HEK293 (cell line): ENCODE measurements around the gene CHID1.
A peak's percentile ranks its signal among the peaks of the same experiment; 100 is the strongest.

Experiments
- CTCF ChIA-PET: fragments of 350-600 bp; formaldehyde crosslinking; extraction: SDS; loops from one replicate; lab custom pipeline; 2021; ENCODE audit warnings: antibody characterized with exemption; lab: Yijun Ruan, JAX
- POLR2A ChIA-PET: fragments of 300-600 bp; formaldehyde crosslinking; extraction: SDS; loops from one replicate; lab custom pipeline; 2020; ENCODE audit warnings: antibody characterized with exemption, inconsistent platforms; lab: Yijun Ruan, JAX
- H3K27ac ChIP-seq: fragments of 200-500 bp; sonication (Bioruptor generic); 2 replicates; pipeline ENCODE4 v1.5.1; 2014; ENCODE audit warnings: low read depth, low read length, control low read depth, inconsistent platforms; ENCODE audit errors: extremely low read depth
- H3K36me3 ChIP-seq, 2 experiments: fragments of 200-500 bp in 1 of 2; sonication (Bioruptor generic) in 1 of 2; 1 replicate in 1 of 2; 2 replicates in 1 of 2; pipeline ENCODE4 v1.5.1; 2014 to 2017; ENCODE audit warnings: inconsistent platforms in 2 of 2, low read length in 2 of 2; ENCODE audit not compliant: control insufficient read depth in 2 of 2, insufficient read depth in 1 of 2
- H3K4me1 ChIP-seq: fragments of 200-500 bp; sonication (Bioruptor generic); 2 replicates; pipeline ENCODE4 v1.5.1; 2014; ENCODE audit warnings: mild to moderate bottlenecking, low read length, inconsistent platforms; ENCODE audit not compliant: control insufficient read depth, insufficient read depth
- H3K4me3 ChIP-seq: 2 replicates; pipeline ENCODE4 v1.5.1; 2011; ENCODE audit warnings: low read depth, mild to moderate bottlenecking, control low read depth, low read length, moderate library complexity
- H3K9me3 ChIP-seq: fragments of 200-500 bp; sonication (Bioruptor generic); 2 replicates; pipeline ENCODE4 v1.5.1; 2014; ENCODE audit warnings: low read depth, low read length, inconsistent platforms; ENCODE audit not compliant: control insufficient read depth, insufficient read depth
- ATF2 ChIP-seq: fragments of 450-650 bp; formaldehyde crosslinking; IDR thresholded peaks from 2 replicates; pipeline ENCODE4 v1.5.1; 2016; ENCODE audit warnings: missing biosample characterization, missing genetic modification characterization, low read depth
- EGR2 ChIP-seq: fragments of 450-650 bp; formaldehyde crosslinking; IDR thresholded peaks from 2 replicates; pipeline ENCODE4 v1.5.1; 2016; ENCODE audit warnings: low read depth, missing biosample characterization, missing genetic modification characterization
- GLIS2 ChIP-seq: fragments of 450-650 bp; formaldehyde crosslinking; IDR thresholded peaks from 2 replicates; pipeline ENCODE4 v1.5.1; 2016; ENCODE audit warnings: missing biosample characterization, missing genetic modification characterization
- HOXC10 ChIP-seq: sonication (generic); formaldehyde crosslinking; IDR thresholded peaks from 2 replicates; pipeline ENCODE4 v1.8.1; 2023; ENCODE audit warnings: mild to moderate bottlenecking, missing genetic modification reagents
- HOXD13 ChIP-seq: sonication (generic); formaldehyde crosslinking; IDR thresholded peaks from 2 replicates; pipeline ENCODE4 v1.8.0; 2022; ENCODE audit warnings: missing genetic modification reagents, borderline replicate concordance
- KLF8 ChIP-seq: fragments of 450-650 bp; formaldehyde crosslinking; IDR thresholded peaks from 2 replicates; pipeline ENCODE4 v1.5.1; 2016; ENCODE audit warnings: missing biosample characterization, missing genetic modification characterization
- REST ChIP-seq: fragments of 450-650 bp; formaldehyde crosslinking; IDR thresholded peaks from 2 replicates; pipeline ENCODE4 v1.5.1; 2016; ENCODE audit warnings: missing biosample characterization, missing genetic modification characterization
- ZBTB26 ChIP-seq: fragments of 450-650 bp; formaldehyde crosslinking; optimal IDR thresholded peaks from 2 replicates; pipeline ENCODE3; 2016; ENCODE audit warnings: missing biosample characterization, mild to moderate bottlenecking, missing genetic modification characterization
- ZFP37 ChIP-seq: fragments of 450-650 bp; formaldehyde crosslinking; IDR thresholded peaks from 2 replicates; pipeline ENCODE4 v1.5.1; 2016; ENCODE audit warnings: missing biosample characterization, missing genetic modification characterization
- ZNF155 ChIP-seq: fragments of 450-650 bp; formaldehyde crosslinking; IDR thresholded peaks from 2 replicates; pipeline ENCODE4 v1.5.1; 2016; ENCODE audit warnings: missing biosample characterization, missing genetic modification characterization
- ZNF169 ChIP-seq: fragments of 450-650 bp; formaldehyde crosslinking; IDR thresholded peaks from 2 replicates; pipeline ENCODE4 v1.5.1; 2016; ENCODE audit warnings: missing biosample characterization, missing genetic modification characterization
- ZNF2 ChIP-seq: fragments of 450-650 bp; formaldehyde crosslinking; IDR thresholded peaks from 2 replicates; pipeline ENCODE4 v1.5.1; 2016; ENCODE audit warnings: missing biosample characterization, missing genetic modification characterization
- ZNF280D ChIP-seq: fragments of 450-650 bp; formaldehyde crosslinking; IDR thresholded peaks from 2 replicates; pipeline ENCODE4 v1.5.1; 2016; ENCODE audit warnings: missing biosample characterization, missing genetic modification characterization
- ZNF350 ChIP-seq: fragments of 450-650 bp; formaldehyde crosslinking; IDR thresholded peaks from 2 replicates; pipeline ENCODE4 v1.5.0; 2017; ENCODE audit warnings: missing biosample characterization, mild to moderate bottlenecking, missing genetic modification characterization
- ZNF473 ChIP-seq: fragments of 450-650 bp; formaldehyde crosslinking; IDR thresholded peaks from 2 replicates; pipeline ENCODE4 v1.5.1; 2017; ENCODE audit warnings: missing biosample characterization, missing genetic modification characterization
- ZNF488 ChIP-seq: fragments of 450-650 bp; formaldehyde crosslinking; IDR thresholded peaks from 2 replicates; pipeline ENCODE4 v1.5.1; 2016; ENCODE audit warnings: missing biosample characterization, missing genetic modification characterization
- ZNF561 ChIP-seq: fragments of 450-650 bp; IDR thresholded peaks from 2 replicates; pipeline ENCODE4 v1.5.1; 2018; ENCODE audit warnings: missing biosample characterization, missing genetic modification characterization, borderline replicate concordance
- ZNF621 ChIP-seq: fragments of 450-650 bp; formaldehyde crosslinking; IDR thresholded peaks from 2 replicates; pipeline ENCODE4 v1.5.1; 2017; ENCODE audit warnings: missing biosample characterization, missing genetic modification characterization
- ZNF623 ChIP-seq: fragments of 450-650 bp; formaldehyde crosslinking; IDR thresholded peaks from 2 replicates; pipeline ENCODE4 v1.5.1; 2016; ENCODE audit warnings: missing biosample characterization, missing genetic modification characterization
- ZNF645 ChIP-seq: fragments of 450-650 bp; formaldehyde crosslinking; IDR thresholded peaks from 2 replicates; pipeline ENCODE4; 2016; ENCODE audit warnings: missing biosample characterization, missing genetic modification characterization

Gene CHID1

GRCh38 chr11:895331-896110, 15.1 kb downstream of the CHID1 start:
- TF ChIP-seq ZNF280D (tag by site-specific recombination) = no peak
- TF ChIP-seq GLIS2 (tag by site-specific recombination) = 0 out of 2 replicates have a peak, but pooled peaks have one; percentile 20
- no peak for TF ChIP-seq HOXC10
- H3K27ac ChIP-seq = no peak overlapping the region
- H3K36me3 ChIP-seq = peaks cover 0 to 48% of the 10 kb centered on the region in 2 experiments; a peak in 1 of 3 replicates
- ChIA-PET CTCF (interaction anchor here (1.0 kb wide), 1 partner anchor 44 kb away, joined by 4 read pairs; no protein-coding TSS in a partner anchor), POLR2A (interaction anchor here (0.5 to 1.4 kb wide), 3 partner anchors 9 to 47 kb away, joined by 3 to 5 read pairs (median 4); partner anchors contain the start of gene CHID1)
- H3K4me1 ChIP-seq = no peaks in the 10 kb centered on the region
- H3K9me3 ChIP-seq = no peaks in the 10 kb centered on the region
- H3K4me3 ChIP-seq = no peak overlapping the region

GRCh38 chr11:894575-895201, 15.9 kb downstream of the CHID1 start:
- POLR2A ChIA-PET = interaction anchor here (1.2 to 1.4 kb wide), 2 partner anchors 8 to 16 kb away, joined by 4 to 5 read pairs; partner anchors contain the start of gene CHID1
- Histone ChIP-seq H3K4me3 (no peak overlapping the region), H3K9me3 (no peaks in the 10 kb centered on the region), H3K36me3 (peaks cover 0 to 47% of the 10 kb centered on the region in 2 experiments; a peak in 1 of 3 replicates), H3K27ac (no peak overlapping the region), H3K4me1 (no peaks in the 10 kb centered on the region)
- TF ChIP-seq ZNF350 (tag by site-specific recombination) = no peak
- no peak for TF ChIP-seq ZNF155 (tag by site-specific recombination)
- TF ChIP-seq HOXD13 (CRISPR knock-in tag) = no peak
- TF ChIP-seq ZNF645 = no peak
- TF ChIP-seq ZNF473 (tag by site-specific recombination) = no peak
- TF ChIP-seq ZBTB26 (tag by site-specific recombination) = no peak
- TF ChIP-seq ZNF169 (tag by site-specific recombination) = no peak
- no peak for TF ChIP-seq ZNF623 (tag by site-specific recombination)
- TF ChIP-seq EGR2 (tag by site-specific recombination) = no peak
- no peak for TF ChIP-seq KLF8 (tag by site-specific recombination)
- TF ChIP-seq ZNF561 (tag by site-specific recombination) = no peak
- no peak for TF ChIP-seq ZNF621
- no peak for TF ChIP-seq ZFP37 (tag by site-specific recombination)
- no peak for TF ChIP-seq ATF2 (tag by site-specific recombination)
- no peak for TF ChIP-seq ZNF488 (tag by site-specific recombination)
- TF ChIP-seq REST (tag by site-specific recombination) = no peak
- TF ChIP-seq ZNF2 = no peak
- CTCF ChIA-PET = interaction anchor here (0.5 to 1.1 kb wide), 5 partner anchors 15 to 147 kb away, joined by 3 to 4 read pairs (median 3); no protein-coding TSS in a partner anchor
